ENCODE results near the gene CSTPP1.

DNA sequence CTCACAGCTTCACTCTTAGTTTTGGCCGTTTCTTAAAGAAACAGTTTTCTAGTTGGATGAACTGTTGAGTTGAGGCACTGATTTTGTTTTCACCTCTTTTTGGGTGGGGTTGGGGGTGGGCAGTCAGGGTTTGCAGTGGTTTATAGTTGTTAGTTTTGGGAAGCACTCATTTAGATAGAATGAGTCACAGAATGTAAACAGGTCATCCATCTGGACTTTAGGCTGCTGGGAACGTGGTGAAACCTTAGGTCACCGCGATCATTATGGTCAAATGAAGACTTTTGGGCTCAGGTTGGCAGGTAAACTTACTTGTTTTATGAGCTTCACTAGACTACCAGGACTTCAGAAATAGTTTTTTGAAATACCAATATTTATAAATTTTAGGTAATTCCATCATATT, 48.4 kb downstream of the CSTPP1 start:
- TF ChIP-seq, protein P1, sequence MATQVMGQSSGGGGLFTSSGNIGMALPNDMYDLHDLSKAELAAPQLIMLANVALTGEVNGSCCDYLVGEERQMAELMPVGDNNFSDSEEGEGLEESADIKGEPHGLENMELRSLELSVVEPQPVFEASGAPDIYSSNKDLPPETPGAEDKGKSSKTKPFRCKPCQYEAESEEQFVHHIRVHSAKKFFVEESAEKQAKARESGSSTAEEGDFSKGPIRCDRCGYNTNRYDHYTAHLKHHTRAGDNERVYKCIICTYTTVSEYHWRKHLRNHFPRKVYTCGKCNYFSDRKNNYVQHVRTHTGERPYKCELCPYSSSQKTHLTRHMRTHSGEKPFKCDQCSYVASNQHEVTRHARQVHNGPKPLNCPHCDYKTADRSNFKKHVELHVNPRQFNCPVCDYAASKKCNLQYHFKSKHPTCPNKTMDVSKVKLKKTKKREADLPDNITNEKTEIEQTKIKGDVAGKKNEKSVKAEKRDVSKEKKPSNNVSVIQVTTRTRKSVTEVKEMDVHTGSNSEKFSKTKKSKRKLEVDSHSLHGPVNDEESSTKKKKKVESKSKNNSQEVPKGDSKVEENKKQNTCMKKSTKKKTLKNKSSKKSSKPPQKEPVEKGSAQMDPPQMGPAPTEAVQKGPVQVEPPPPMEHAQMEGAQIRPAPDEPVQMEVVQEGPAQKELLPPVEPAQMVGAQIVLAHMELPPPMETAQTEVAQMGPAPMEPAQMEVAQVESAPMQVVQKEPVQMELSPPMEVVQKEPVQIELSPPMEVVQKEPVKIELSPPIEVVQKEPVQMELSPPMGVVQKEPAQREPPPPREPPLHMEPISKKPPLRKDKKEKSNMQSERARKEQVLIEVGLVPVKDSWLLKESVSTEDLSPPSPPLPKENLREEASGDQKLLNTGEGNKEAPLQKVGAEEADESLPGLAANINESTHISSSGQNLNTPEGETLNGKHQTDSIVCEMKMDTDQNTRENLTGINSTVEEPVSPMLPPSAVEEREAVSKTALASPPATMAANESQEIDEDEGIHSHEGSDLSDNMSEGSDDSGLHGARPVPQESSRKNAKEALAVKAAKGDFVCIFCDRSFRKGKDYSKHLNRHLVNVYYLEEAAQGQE (IDR thresholded peaks at IDR 0.05; ENCODE audit: insufficient read depth in 1 of 2, low read depth in 2 of 2, low read length in 2 of 2): no peak
- TF ChIP-seq POLR2AphosphoS5 (IDR thresholded peaks at IDR 0.05; ENCODE audit: low read depth, low read length): no peak
- TF ChIP-seq SIN3A (IDR thresholded peaks at IDR 0.05; ENCODE audit: borderline replicate concordance, insufficient read depth, low read length): no peak

Data from PFSK-1 (cell line).